ENCODE data around the gene MUC15. TPM values are rescaled to one million over a fixed set of nuclear protein-coding genes. Genes with fewer than 3 reads are reported as not detected.

The MUC15 gene
- polyA plus RNA-seq, 1 of the 3 experiments (the other 2 are of a cell fraction): not detected

GRCh38 chr11:26580929-26581328, 8.9 kb upstream of the MUC15 start:
- Histone ChIP-seq H3K4me1 (ENCODE audit: control insufficient read depth in 1 of 2, insufficient read depth in 2 of 2, low read depth in 1 of 2, low read length in 1 of 2) (peaks cover 4 to 8% of the 10 kb centered on the region in 2 experiments; a peak in 3 of 4 replicates), H3K27me3 (ENCODE audit: insufficient read depth) (no peaks in the 10 kb centered on the region), H3F3A (replicated peaks; ENCODE audit: insufficient read depth) (peaks cover 6% of the 10 kb centered on the region), H3K27ac (ENCODE audit: low read depth in 2 of 2, low read length in 1 of 2) (no peak overlapping the region), H3K9ac (no peak overlapping the region), H3K4me2 (no peak overlapping the region), H3K4me3 (ENCODE audit: low read depth in 2 of 2, low read length in 1 of 2) (no peak overlapping the region), H3K9me3 (no peaks in the 10 kb centered on the region), H4K20me1 (ENCODE audit: insufficient read depth) (no peaks in the 10 kb centered on the region), H3K9me2 (no peaks in the 10 kb centered on the region), H2AFZ (ENCODE audit: low read depth) (no peak overlapping the region), H3K79me2 (ENCODE audit: insufficient read depth) (no peaks in the 10 kb centered on the region), H3K36me3 (replicated peaks in 1 of 2; ENCODE audit: control insufficient read depth in 1 of 2, insufficient read depth in 2 of 2, low read length in 1 of 2) (no peaks in the 10 kb centered on the region)
- ChIA-PET CTCF (no interaction called here), POLR2A (no interaction called here)
- no peak for DNase-seq
- WGBS (ENCODE audit: low lambda C conversion rate): 67% methylated on average over 3 of the region's 3 CpGs
- TF ChIP-seq GABPA (IDR thresholded peaks at IDR 0.05; ENCODE audit: low read depth) (no peak), FOSL2 (IDR thresholded peaks at IDR 0.05; ENCODE audit: borderline replicate concordance, low read depth) (no peak), RCOR1 (IDR thresholded peaks at IDR 0.05; ENCODE audit: low read length) (no peak), USF1 (IDR thresholded peaks at IDR 0.05; ENCODE audit: borderline replicate concordance, low read depth) (no peak), EP300 (IDR thresholded peaks at IDR 0.05; ENCODE audit: borderline replicate concordance in 1 of 2, low read depth in 1 of 2, low read length in 1 of 2) (no peak)

GRCh38 chr11:26579683-26580082, 7.6 kb upstream of the MUC15 start:
- Histone ChIP-seq H4K20me1 (ENCODE audit: insufficient read depth) (no peaks in the 10 kb centered on the region), H3K79me2 (ENCODE audit: insufficient read depth) (no peaks in the 10 kb centered on the region), H3K4me3 (ENCODE audit: low read depth in 2 of 2, low read length in 1 of 2) (no peak overlapping the region), H3K9me3 (no peaks in the 10 kb centered on the region), H3K27me3 (ENCODE audit: insufficient read depth) (no peaks in the 10 kb centered on the region), H2AFZ (ENCODE audit: low read depth) (no peak overlapping the region; the same call in 1 of the 2 replicates), H3K4me1 (ENCODE audit: control insufficient read depth in 1 of 2, insufficient read depth in 2 of 2, low read depth in 1 of 2, low read length in 1 of 2) (peaks cover 4 to 8% of the 10 kb centered on the region in 2 experiments; a peak in 3 of 4 replicates), H3K27ac (ENCODE audit: low read depth in 2 of 2, low read length in 1 of 2) (peak overlapping the region; percentile 0 to 64; a peak in 2 of 4 replicates), H3K36me3 (replicated peaks in 1 of 2; ENCODE audit: control insufficient read depth in 1 of 2, insufficient read depth in 2 of 2, low read length in 1 of 2) (no peaks in the 10 kb centered on the region), H3K9me2 (no peaks in the 10 kb centered on the region), H3K9ac (no peak overlapping the region), H3F3A (replicated peaks; ENCODE audit: insufficient read depth) (peaks cover 6% of the 10 kb centered on the region), H3K4me2 (no peak overlapping the region)
- CTCF ChIA-PET: interaction anchor here (0.6 to 1.3 kb wide), 3 partner anchors 59 to 174 kb away, joined by 3 to 4 read pairs (median 3); no protein-coding TSS in a partner anchor
- 57% methylated on average over 2 of the region's 2 CpGs for WGBS (ENCODE audit: low lambda C conversion rate)
- no peak for DNase-seq
- POLR2A ChIA-PET: no interaction called here
- TF ChIP-seq ELF1 (IDR thresholded peaks at IDR 0.05): no peak

- DNase-seq: no peak
- Histone ChIP-seq H3K27ac (ENCODE audit: low read depth in 2 of 2, low read length in 1 of 2) (peak overlapping the region; percentile 9 to 64; a peak in 3 of 4 replicates), H4K20me1 (ENCODE audit: insufficient read depth) (no peaks in the 10 kb centered on the region), H3K79me2 (ENCODE audit: insufficient read depth) (no peaks in the 10 kb centered on the region), H3K27me3 (ENCODE audit: insufficient read depth) (no peaks in the 10 kb centered on the region), H3K9me3 (no peaks in the 10 kb centered on the region), H3K4me1 (ENCODE audit: control insufficient read depth in 1 of 2, insufficient read depth in 2 of 2, low read depth in 1 of 2, low read length in 1 of 2) (peaks cover 4 to 9% of the 10 kb centered on the region in 2 experiments; a peak in 3 of 4 replicates), H2AFZ (ENCODE audit: low read depth) (no peak overlapping the region; the same call in 1 of the 2 replicates), H3F3A (replicated peaks; ENCODE audit: insufficient read depth) (peaks cover 6% of the 10 kb centered on the region), H3K4me2 (no peak overlapping the region), H3K9ac (no peak overlapping the region), H3K9me2 (no peaks in the 10 kb centered on the region), H3K4me3 (ENCODE audit: low read depth in 2 of 2, low read length in 1 of 2) (no peak overlapping the region), H3K36me3 (replicated peaks in 1 of 2; ENCODE audit: control insufficient read depth in 1 of 2, insufficient read depth in 2 of 2, low read length in 1 of 2) (no peaks in the 10 kb centered on the region)
- POLR2A ChIA-PET: no interaction called here
- CTCF ChIA-PET: interaction anchor here (1.0 to 1.3 kb wide), 2 partner anchors 59 to 174 kb away, joined by 3 read pairs; no protein-coding TSS in a partner anchor
- peak; percentile 69 for TF ChIP-seq TCF12 (IDR thresholded peaks at IDR 0.05)
- peak; percentile 4; the same call in 1 of the 2 replicates for TF ChIP-seq JUND (IDR thresholded peaks at IDR 0.05)
- no peak for TF ChIP-seq IRF3 (IDR thresholded peaks at IDR 0.05; ENCODE audit: low read depth, low read length)
- WGBS (ENCODE audit: low lambda C conversion rate): 14% methylated on average over 1 of the region's 1 CpG
Measured at GRCh38 chr11:26578998-26579661, 7.1 kb upstream of the MUC15 start.

All from SK-N-SH (cell line).